ENCODE data around the gene DNAH11. TPM values are rescaled to one million over a fixed set of nuclear protein-coding genes. Genes with fewer than 3 reads are reported as not detected.

The DNAH11 gene
- total RNA-seq, 1 donor from 2014 or later = 3.4 TPM

DNA sequence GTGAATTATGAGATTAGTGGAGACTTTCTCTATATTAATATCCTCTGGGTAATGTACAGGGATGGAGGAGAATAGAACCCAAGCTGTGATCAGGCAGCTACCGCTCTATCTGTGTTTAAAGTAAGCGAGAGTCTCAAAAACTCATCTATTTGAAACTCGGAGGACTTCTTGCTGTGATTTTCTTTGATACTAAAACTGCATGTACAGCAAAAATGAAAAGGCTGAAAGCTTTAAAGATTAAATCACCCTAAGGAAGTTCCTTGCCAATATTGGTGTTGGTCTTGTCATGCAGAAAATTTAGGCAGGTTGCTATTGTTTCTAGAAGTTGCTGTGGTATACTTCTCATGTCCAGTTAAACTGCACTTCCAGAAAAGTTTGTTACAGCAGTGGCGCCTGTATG, 110.8 kb downstream of the DNAH11 start:
- no peaks in the 10 kb centered on the region for H3K36me3 ChIP-seq
- no peak overlapping the region for H3K27ac ChIP-seq
- ATAC-seq (no peak), DNase-seq (no peak)
- no peaks in the 10 kb centered on the region for H3K27me3 ChIP-seq
- no peaks in the 10 kb centered on the region for H3K4me1 ChIP-seq
- H3K9me3 ChIP-seq = no peaks in the 10 kb centered on the region
- intact Hi-C loops (cut with DNase I) = no loop called here
- no peak overlapping the region for H3K4me3 ChIP-seq
- TF ChIP-seq CTCF (IDR thresholded peaks at IDR 0.05) = no peak

DNA sequence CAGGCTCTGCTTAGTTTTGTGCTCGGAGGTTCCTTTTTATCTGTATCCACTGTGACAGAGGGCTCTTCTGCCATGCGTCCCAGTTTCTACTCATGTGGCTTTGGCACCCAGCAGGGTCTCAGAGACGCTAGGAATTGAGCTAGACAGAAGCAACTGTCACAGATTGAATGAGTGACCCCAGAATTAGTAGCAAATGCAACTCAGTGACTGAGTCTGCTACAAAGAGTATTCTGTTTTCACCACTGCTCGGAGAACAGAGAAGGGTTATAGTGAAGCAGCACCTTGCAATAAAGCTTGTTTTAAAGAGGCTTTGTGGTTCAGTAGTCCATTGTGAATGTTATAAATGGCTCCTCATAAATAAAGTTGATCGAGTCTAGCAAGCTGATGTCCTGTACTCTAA, 113.2 kb downstream of the DNAH11 start:
- Histone ChIP-seq H3K4me3 (no peak overlapping the region), H3K27ac (no peak overlapping the region), H3K4me1 (no peaks in the 10 kb centered on the region), H3K36me3 (no peaks in the 10 kb centered on the region), H3K27me3 (no peaks in the 10 kb centered on the region), H3K9me3 (no peaks in the 10 kb centered on the region)
- intact Hi-C loops (cut with DNase I) = no loop called here
- DNase-seq (no peak), ATAC-seq (no peak)
- no peak for TF ChIP-seq CTCF (IDR thresholded peaks at IDR 0.05)

GRCh38 chr7:21656796-21657195, 114.0 kb downstream of the DNAH11 start:
- no peak for DNase-seq
- H3K4me1 ChIP-seq = no peaks in the 10 kb centered on the region
- peaks cover 7% of the 10 kb centered on the region for H3K9me3 ChIP-seq
- no peak for TF ChIP-seq CTCF (IDR thresholded peaks at IDR 0.05)
- no peak overlapping the region for H3K4me3 ChIP-seq
- H3K27ac ChIP-seq = no peak overlapping the region
- no peaks in the 10 kb centered on the region for H3K36me3 ChIP-seq
- H3K27me3 ChIP-seq = no peaks in the 10 kb centered on the region
- intact Hi-C loops (cut with DNase I) = no loop called here
- no peak for ATAC-seq

GRCh38 chr7:21670496-21670895, 127.7 kb downstream of the DNAH11 start:
- Histone ChIP-seq H3K4me1 (no peaks in the 10 kb centered on the region), H3K27ac (no peak overlapping the region), H3K27me3 (no peaks in the 10 kb centered on the region), H3K36me3 (no peaks in the 10 kb centered on the region), H3K9me3 (no peaks in the 10 kb centered on the region), H3K4me3 (no peak overlapping the region)
- no peak for TF ChIP-seq CTCF (IDR thresholded peaks at IDR 0.05)
- intact Hi-C loops (cut with DNase I) = no loop called here
- ATAC-seq (no peak), DNase-seq (no peak)

DNA sequence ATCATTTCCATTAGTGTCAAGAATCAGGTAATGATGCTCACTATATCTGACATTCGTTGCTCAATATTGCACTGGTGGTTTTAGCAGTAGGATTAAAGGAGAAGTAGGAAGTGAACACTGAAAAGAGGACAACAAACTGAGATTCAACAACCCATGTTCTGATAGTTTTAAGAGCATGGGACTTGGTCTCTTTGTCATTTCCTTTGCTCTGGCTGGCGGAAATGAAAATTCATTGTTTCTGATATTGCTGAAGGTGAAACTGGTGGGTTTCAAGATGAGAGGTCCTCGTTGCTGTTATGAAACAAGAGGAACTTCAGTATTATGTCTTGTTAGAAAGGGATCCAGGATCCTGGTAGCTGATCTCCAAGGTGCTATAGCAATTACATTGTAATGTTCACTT, 129.0 kb downstream of the DNAH11 start:
- intact Hi-C loops (cut with DNase I) = no loop called here
- H3K9me3 ChIP-seq = no peaks in the 10 kb centered on the region
- no peaks in the 10 kb centered on the region for H3K4me1 ChIP-seq
- H3K27ac ChIP-seq = no peak overlapping the region
- H3K36me3 ChIP-seq = no peaks in the 10 kb centered on the region
- DNase-seq (no peak), ATAC-seq (no peak)
- H3K27me3 ChIP-seq = no peaks in the 10 kb centered on the region
- H3K4me3 ChIP-seq = no peak overlapping the region
- TF ChIP-seq CTCF (IDR thresholded peaks at IDR 0.05) = no peak

GRCh38 chr7:21675255-21675654, 132.4 kb downstream of the DNAH11 start:
- Histone ChIP-seq H3K4me3 (no peak overlapping the region), H3K27ac (no peak overlapping the region), H3K9me3 (no peaks in the 10 kb centered on the region), H3K27me3 (no peaks in the 10 kb centered on the region), H3K36me3 (no peaks in the 10 kb centered on the region), H3K4me1 (no peaks in the 10 kb centered on the region)
- intact Hi-C loops (cut with DNase I) = no loop called here
- TF ChIP-seq CTCF (IDR thresholded peaks at IDR 0.05) = no peak
- DNase-seq = no peak
- ATAC-seq = no peak

All from upper lobe of right lung (tissue), 1 donor.